ENCODE data around the gene OR2V2.

DNA sequence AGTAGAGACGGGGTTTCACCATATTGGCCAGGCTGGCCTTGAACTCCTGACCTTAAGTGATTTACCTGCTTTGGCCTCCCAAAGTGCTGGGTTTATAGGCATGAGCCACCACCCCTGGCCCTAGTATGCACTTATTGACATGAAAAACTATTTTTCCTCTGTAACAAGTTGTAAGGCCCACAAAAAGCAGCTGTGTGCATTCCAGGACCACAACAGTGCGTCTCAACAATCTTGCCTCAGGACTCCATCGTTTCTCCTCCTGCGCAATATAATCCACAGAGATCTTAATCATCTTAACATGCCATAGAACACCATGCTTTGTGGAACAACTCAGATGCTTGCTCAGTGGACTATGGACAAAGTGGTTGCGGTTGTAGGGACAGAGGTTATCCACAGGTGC is 26.6 kb upstream of the OR2V2 start:
- TF ChIP-seq, protein P1, sequence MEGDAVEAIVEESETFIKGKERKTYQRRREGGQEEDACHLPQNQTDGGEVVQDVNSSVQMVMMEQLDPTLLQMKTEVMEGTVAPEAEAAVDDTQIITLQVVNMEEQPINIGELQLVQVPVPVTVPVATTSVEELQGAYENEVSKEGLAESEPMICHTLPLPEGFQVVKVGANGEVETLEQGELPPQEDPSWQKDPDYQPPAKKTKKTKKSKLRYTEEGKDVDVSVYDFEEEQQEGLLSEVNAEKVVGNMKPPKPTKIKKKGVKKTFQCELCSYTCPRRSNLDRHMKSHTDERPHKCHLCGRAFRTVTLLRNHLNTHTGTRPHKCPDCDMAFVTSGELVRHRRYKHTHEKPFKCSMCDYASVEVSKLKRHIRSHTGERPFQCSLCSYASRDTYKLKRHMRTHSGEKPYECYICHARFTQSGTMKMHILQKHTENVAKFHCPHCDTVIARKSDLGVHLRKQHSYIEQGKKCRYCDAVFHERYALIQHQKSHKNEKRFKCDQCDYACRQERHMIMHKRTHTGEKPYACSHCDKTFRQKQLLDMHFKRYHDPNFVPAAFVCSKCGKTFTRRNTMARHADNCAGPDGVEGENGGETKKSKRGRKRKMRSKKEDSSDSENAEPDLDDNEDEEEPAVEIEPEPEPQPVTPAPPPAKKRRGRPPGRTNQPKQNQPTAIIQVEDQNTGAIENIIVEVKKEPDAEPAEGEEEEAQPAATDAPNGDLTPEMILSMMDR (IDR thresholded peaks at IDR 0.05), result no peak
- TF ChIP-seq POLR2AphosphoS5 (IDR thresholded peaks at IDR 0.05) (no peak), POLR2A (IDR thresholded peaks at IDR 0.05) (no peak)

All from breast epithelium (tissue), 3 donors.